WTC11 (cell line): ENCODE data around the gene GAPT.

Experiments used
- CBFB ChIP-seq: sonication (generic); formaldehyde crosslinking; IDR thresholded peaks from 2 replicates; pipeline ENCODE4 v1.8.1; 2022; ENCODE audit warnings: mild to moderate bottlenecking, low read depth, missing genetic modification reagents
- ELF4 ChIP-seq: sonication (generic); formaldehyde crosslinking; IDR thresholded peaks from 2 replicates; pipeline ENCODE4 v1.8.1; 2022; ENCODE audit warnings: low read depth, mild to moderate bottlenecking, moderate library complexity, missing genetic modification reagents
- ZNF263 ChIP-seq: sonication (generic); formaldehyde crosslinking; IDR thresholded peaks from 2 replicates; pipeline ENCODE4 v1.8.1; 2022; ENCODE audit warnings: low read depth, mild to moderate bottlenecking, moderate library complexity, missing genetic modification reagents
- TF ChIP-seq, protein P1 (sequence below): fragments of 200-600 bp; IDR thresholded peaks from 2 replicates; pipeline ENCODE4 v1.8.0; 2022; ENCODE audit warnings: antibody characterized with exemption

DNA sequence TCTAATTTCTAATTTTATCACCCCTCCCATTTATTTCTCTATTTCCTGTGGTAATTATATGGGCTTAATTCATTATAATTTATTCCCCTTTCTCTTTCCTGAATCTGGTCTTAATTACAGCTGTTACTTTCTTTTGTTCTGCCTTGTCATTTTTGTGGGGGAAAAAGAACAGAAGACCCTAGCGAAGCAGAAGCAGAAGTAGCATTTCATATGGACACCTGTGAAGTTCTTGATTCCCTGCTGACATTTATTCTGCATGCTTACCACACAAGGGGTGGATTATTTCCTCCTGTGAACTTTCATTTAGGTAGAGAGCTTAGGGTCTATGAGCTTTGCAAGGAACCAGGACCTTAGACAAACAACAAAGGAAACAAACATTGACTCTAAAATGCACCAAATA is 33.3 kb downstream of the GAPT start:
- TF ChIP-seq, protein P1, sequence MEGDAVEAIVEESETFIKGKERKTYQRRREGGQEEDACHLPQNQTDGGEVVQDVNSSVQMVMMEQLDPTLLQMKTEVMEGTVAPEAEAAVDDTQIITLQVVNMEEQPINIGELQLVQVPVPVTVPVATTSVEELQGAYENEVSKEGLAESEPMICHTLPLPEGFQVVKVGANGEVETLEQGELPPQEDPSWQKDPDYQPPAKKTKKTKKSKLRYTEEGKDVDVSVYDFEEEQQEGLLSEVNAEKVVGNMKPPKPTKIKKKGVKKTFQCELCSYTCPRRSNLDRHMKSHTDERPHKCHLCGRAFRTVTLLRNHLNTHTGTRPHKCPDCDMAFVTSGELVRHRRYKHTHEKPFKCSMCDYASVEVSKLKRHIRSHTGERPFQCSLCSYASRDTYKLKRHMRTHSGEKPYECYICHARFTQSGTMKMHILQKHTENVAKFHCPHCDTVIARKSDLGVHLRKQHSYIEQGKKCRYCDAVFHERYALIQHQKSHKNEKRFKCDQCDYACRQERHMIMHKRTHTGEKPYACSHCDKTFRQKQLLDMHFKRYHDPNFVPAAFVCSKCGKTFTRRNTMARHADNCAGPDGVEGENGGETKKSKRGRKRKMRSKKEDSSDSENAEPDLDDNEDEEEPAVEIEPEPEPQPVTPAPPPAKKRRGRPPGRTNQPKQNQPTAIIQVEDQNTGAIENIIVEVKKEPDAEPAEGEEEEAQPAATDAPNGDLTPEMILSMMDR, result no peak
- no peak for TF ChIP-seq CBFB (CRISPR knock-in tag)
- TF ChIP-seq ELF4 (CRISPR knock-in tag), result no peak
- TF ChIP-seq ZNF263, result no peak
